HCT116 (cell line): ENCODE data around the gene TLN1. TPM values are rescaled to one million over a fixed set of nuclear protein-coding genes. Genes with fewer than 3 reads are reported as not detected.

Experiments
- ATAC-seq: fragments of 200-7000 bp; cut with Tn5 transposase; 2 replicates; pipeline ENCODE4 v1.9.1; 2020; ENCODE audit warnings: mild to moderate bottlenecking, moderate library complexity
- BruUV-seq: library from RNA; stranded (reverse); fragments of 400-500 nt; replicated peaks from 2 replicates; lab custom pipeline; 2021; lab: Mats Ljungman, UMichigan
- CTCF ChIA-PET: fragments of 300-600 bp; sonication (Branson Sonifier 250); formaldehyde crosslinking; loops from one replicate; lab custom pipeline; 2021; ENCODE audit warnings: antibody characterized with exemption; lab: Charles Lee
- POLR2A ChIA-PET: fragments of 300-600, 350-600 bp; sonication (Branson Sonifier 250); formaldehyde crosslinking; loops from one replicate; lab custom pipeline; 2021; ENCODE audit warnings: antibody characterized with exemption; lab: Charles Lee
- RAD21 ChIA-PET, 2 experiments: fragments of 300-600 bp; sonication (Branson Sonifier 250); formaldehyde crosslinking; loops; one replicate each; lab custom pipeline; 2023; ENCODE audit warnings: low total read pairs in 2 of 2; ENCODE audit not compliant: uncharacterized antibody in 2 of 2, unreplicated experiment in 2 of 2, low non-redundant PET in 1 of 2; lab: Charles Lee
- DNase-seq: peaks from one replicate; pipeline ENCODE4 v3.0.0-alpha.2; 2010; ENCODE audit warnings: low read depth, low spot score
- H2AFZ ChIP-seq: fragments of 200-600 bp; shearing (Covaris generic), sonication (generic); 2 replicates; pipeline ENCODE4 v1.6.1; 2017; ENCODE audit warnings: low read depth, mixed run types, mixed read lengths, antibody characterized with exemption, low read length; ENCODE audit not compliant: poor library complexity, severe bottlenecking
- H3K27ac ChIP-seq: 2 replicates; pipeline ENCODE4 v1.5.1; 2012; ENCODE audit warnings: low read depth, low read length
- H3K27me3 ChIP-seq: fragments of 200-600 bp; sonication (generic); 2 replicates; pipeline ENCODE4 v1.6.1; 2016; ENCODE audit warnings: mixed run types, low read length, mixed read lengths; ENCODE audit not compliant: insufficient read depth
- H3K36me3 ChIP-seq, 2 experiments: fragments of 200-500 bp in 1 of 2; fragments of 200-600 bp in 1 of 2; sonication (Bioruptor generic) in 1 of 2; sonication (generic) in 1 of 2; 2 replicates each; pipeline versions ENCODE4 v1.5.1 to v1.6.1; 2014 to 2016; ENCODE audit warnings: low read length in 2 of 2, inconsistent platforms in 1 of 2, mixed read lengths in 1 of 2, mixed run types in 1 of 2; ENCODE audit not compliant: insufficient read depth in 2 of 2, control insufficient read depth in 1 of 2
- H3K4me1 ChIP-seq, 2 experiments: fragments of 200-600 bp in 1 of 2; sonication (generic) in 1 of 2; 2 replicates each; pipeline versions ENCODE4 v1.5.1 to v1.6.1; 2012 to 2017; ENCODE audit warnings: low read length in 2 of 2, inconsistent platforms in 1 of 2, mild to moderate bottlenecking in 1 of 2, mixed read lengths in 1 of 2, mixed run types in 1 of 2, moderate library complexity in 1 of 2; ENCODE audit not compliant: insufficient read depth in 2 of 2, control insufficient read depth in 1 of 2
- H3K4me2 ChIP-seq: fragments of 200-600 bp; sonication (generic); 2 replicates; pipeline ENCODE4 v1.6.1; 2017; ENCODE audit warnings: mixed run types, low read length, mixed read lengths
- H3K4me3 ChIP-seq, 2 experiments: fragments of 200-600 bp in 1 of 2; sonication (generic) in 1 of 2; replicated peaks in 1 of 2; 2 replicates each; pipeline ENCODE4 v1.5.1; 2011 to 2016; ENCODE audit warnings: low read length in 2 of 2, control low read depth in 1 of 2, low read depth in 1 of 2, mild to moderate bottlenecking in 1 of 2, mixed read lengths in 1 of 2, mixed run types in 1 of 2
- H3K79me2 ChIP-seq: fragments of 200-600 bp; sonication (generic); 2 replicates; pipeline ENCODE4 v1.6.1; 2017; ENCODE audit warnings: mild to moderate bottlenecking, mixed run types, low read length, moderate library complexity, mixed read lengths; ENCODE audit not compliant: insufficient read depth
- H3K9ac ChIP-seq: fragments of 200-600 bp; sonication (generic); 2 replicates; pipeline ENCODE4 v1.6.1; 2016; ENCODE audit warnings: low read length, mixed read lengths
- H3K9me2 ChIP-seq: fragments of 200-600 bp; sonication (generic), shearing (Covaris generic); 2 replicates; pipeline ENCODE4 v1.6.1; 2017; ENCODE audit warnings: mixed run types, mild to moderate bottlenecking, moderate library complexity; ENCODE audit not compliant: insufficient read depth
- H3K9me3 ChIP-seq, 2 experiments: fragments of 200-500 bp in 1 of 2; fragments of 200-600 bp in 1 of 2; sonication (Bioruptor generic) in 1 of 2; sonication (generic) in 1 of 2; 2 replicates each; pipeline ENCODE4 v1.6.1; 2014 to 2017; ENCODE audit warnings: low read length in 2 of 2, mixed read lengths in 2 of 2, inconsistent platforms in 1 of 2, low read depth in 1 of 2, mild to moderate bottlenecking in 1 of 2, mixed run types in 1 of 2, moderate library complexity in 1 of 2; ENCODE audit not compliant: control insufficient read depth in 1 of 2, insufficient read depth in 1 of 2
- H4K20me1 ChIP-seq: fragments of 200-600 bp; sonication (generic), shearing (Covaris generic); 2 replicates; pipeline ENCODE4 v1.6.1; 2017; ENCODE audit warnings: mixed run types, mild to moderate bottlenecking, moderate library complexity; ENCODE audit not compliant: insufficient read depth
- ATF3 ChIP-seq: IDR thresholded peaks from 2 replicates; pipeline ENCODE4 v1.6.1; 2012
- CBX3 ChIP-seq: IDR thresholded peaks from 2 replicates; pipeline ENCODE4 v1.6.1; 2012; ENCODE audit warnings: low read depth
- CEBPB ChIP-seq: IDR thresholded peaks from 2 replicates; pipeline ENCODE4 v1.6.1; 2012; ENCODE audit warnings: low read depth
- EGR1 ChIP-seq: IDR thresholded peaks from 2 replicates; pipeline ENCODE4 v1.6.1; 2012; ENCODE audit warnings: low read depth
- ELF1 ChIP-seq: IDR thresholded peaks from 2 replicates; pipeline ENCODE4 v1.6.1; 2012; ENCODE audit warnings: low read depth, borderline replicate concordance
- EZH2 ChIP-seq: fragments of 200-600 bp; sonication (generic); IDR thresholded peaks from 2 replicates; pipeline ENCODE4 v1.6.1; 2017; ENCODE audit warnings: antibody characterized with exemption, mixed run types
- FOSL1 ChIP-seq: IDR thresholded peaks from 2 replicates; pipeline ENCODE4 v1.6.1; 2012; ENCODE audit warnings: low read depth
- JUND ChIP-seq: IDR thresholded peaks from 2 replicates; pipeline ENCODE4 v1.6.1; 2012
- MAX ChIP-seq: IDR thresholded peaks from 2 replicates; pipeline ENCODE4 v1.6.1; 2012
- POLR2A ChIP-seq: IDR thresholded peaks from 2 replicates; pipeline ENCODE4 v1.7.0; 2011; ENCODE audit warnings: borderline replicate concordance; ENCODE audit not compliant: insufficient read depth, insufficient read length; ENCODE audit errors: extremely low read depth
- POLR2AphosphoS5 ChIP-seq: IDR thresholded peaks from 2 replicates; pipeline ENCODE4 v1.6.1; 2011; ENCODE audit warnings: mild to moderate bottlenecking, low read depth, low read length, moderate library complexity
- RAD21 ChIP-seq: IDR thresholded peaks from 2 replicates; pipeline ENCODE4 v1.6.1; 2012; ENCODE audit warnings: low read depth, mild to moderate bottlenecking
- SIN3A ChIP-seq: IDR thresholded peaks from 2 replicates; pipeline ENCODE4 v1.6.1; 2012; ENCODE audit warnings: low read depth
- SP1 ChIP-seq: IDR thresholded peaks from 2 replicates; pipeline ENCODE4 v1.6.1; 2012; ENCODE audit warnings: low read depth
- SRF ChIP-seq: IDR thresholded peaks from 2 replicates; pipeline ENCODE4 v1.6.1; 2012; ENCODE audit warnings: low read depth
- YY1 ChIP-seq: IDR thresholded peaks from 2 replicates; pipeline ENCODE4 v1.6.1; 2011; ENCODE audit warnings: low read length, low read depth, moderate library complexity, mild to moderate bottlenecking; ENCODE audit not compliant: insufficient replicate concordance; ENCODE audit errors: extremely low read depth
- ZFX ChIP-seq: fragments of 450-650 bp; IDR thresholded peaks from 2 replicates; pipeline ENCODE4 v1.6.1; 2017
- ZNF274 ChIP-seq: fragments of 200-500 bp; sonication (Bioruptor generic); IDR thresholded peaks from 2 replicates; pipeline ENCODE4 v1.6.1; 2014; ENCODE audit warnings: mild to moderate bottlenecking, low read depth, low read length, inconsistent platforms
- intact Hi-C: fragments of 100-400 bp; cut with micrococcal nuclease; formaldehyde crosslinking; loops from 2 replicates; pipeline ENCODE4 v1.10.0; 2022
- total RNA-seq: library from RNA; stranded (reverse); gene quantifications from one replicate; pipeline ENCODE4 v1.2.1, GENCODE V29; 2021; ENCODE audit not compliant: unreplicated experiment
- TF ChIP-seq, protein P1 (sequence below): IDR thresholded peaks from 2 replicates; pipeline ENCODE4 v1.6.1; 2011; ENCODE audit warnings: mild to moderate bottlenecking, low read length, moderate library complexity; ENCODE audit not compliant: insufficient replicate concordance; ENCODE audit errors: extremely low read depth

The TLN1 gene
- total RNA-seq, 1 experiment from 2014 or later: 144 TPM

GRCh38 chr9:35679766-35680330 is 52.1 kb downstream of the TLN1 start:
- Histone ChIP-seq H3K9me2 (no peaks in the 10 kb centered on the region), H3K79me2 (no peaks in the 10 kb centered on the region; the same call in 1 of the 2 replicates), H3K9ac (no peak overlapping the region), H4K20me1 (no peaks in the 10 kb centered on the region), H3K27me3 (no peaks in the 10 kb centered on the region), H3K27ac (no peak overlapping the region), H3K9me3 (no peaks in the 10 kb centered on the region), H3K4me3 (no peak overlapping the region), H3K4me1 (no peaks in the 10 kb centered on the region), H3K36me3 (peaks cover 22 to 30% of the 10 kb centered on the region in 2 experiments; a peak in 3 of 4 replicates), H2AFZ (no peak overlapping the region), H3K4me2 (no peak overlapping the region)
- RAD21 ChIA-PET: interaction anchor here in 1 of 2 experiments (0.6 kb wide), 1 partner anchor 50 kb away, joined by 3 read pairs; no protein-coding TSS in a partner anchor
- no peak for DNase-seq
- BruUV-seq: no TSS peak
- no peak for TF ChIP-seq SIN3A
- no peak for TF ChIP-seq POLR2A
- TF ChIP-seq ZFX: no peak
- TF ChIP-seq RAD21: no peak
- TF ChIP-seq FOSL1: no peak
- TF ChIP-seq JUND: no peak
- no peak for TF ChIP-seq MAX
- no peak for TF ChIP-seq ZNF274
- TF ChIP-seq CEBPB: no peak
- intact Hi-C loops: no loop called here
- POLR2A ChIA-PET: interaction anchor here (2.3 kb wide), 1 partner anchor 10 kb away, joined by 15 read pairs; the partner anchor contains the start of gene TPM2
- CTCF ChIA-PET: interaction anchor here (1.4 kb wide), 1 partner anchor 17 kb away, joined by 4 read pairs; no protein-coding TSS in a partner anchor
- ATAC-seq: no peak

DNA sequence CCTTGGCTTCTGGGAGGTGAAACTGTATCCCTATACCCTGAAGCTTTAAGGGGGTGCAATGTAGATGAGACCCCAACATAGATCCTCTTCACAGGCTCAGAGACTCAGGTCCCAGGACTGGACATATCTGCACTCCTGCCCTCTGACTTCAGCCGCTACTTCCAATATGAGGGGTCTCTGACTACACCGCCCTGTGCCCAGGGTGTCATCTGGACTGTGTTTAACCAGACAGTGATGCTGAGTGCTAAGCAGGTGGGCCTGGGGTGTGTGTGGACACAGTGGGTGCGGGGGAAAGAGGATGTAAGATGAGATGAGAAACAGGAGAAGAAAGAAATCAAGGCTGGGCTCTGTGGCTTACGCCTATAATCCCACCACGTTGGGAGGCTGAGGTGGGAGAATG is 52.9 kb downstream of the TLN1 start:
- POLR2A ChIA-PET: interaction anchor here (2.3 kb wide), 1 partner anchor 10 kb away, joined by 15 read pairs; the partner anchor contains the start of gene TPM2
- no TSS peak for BruUV-seq
- H3K79me2 ChIP-seq: no peaks in the 10 kb centered on the region

More for the DNA sequence above, 52.9 kb downstream of the TLN1 start:
- Histone ChIP-seq H3K27me3 (no peaks in the 10 kb centered on the region), H3K4me1 (no peaks in the 10 kb centered on the region), H3K36me3 (peaks cover 16 to 22% of the 10 kb centered on the region in 2 experiments; a peak in 3 of 4 replicates)
- RAD21 ChIA-PET: interaction anchor here in 1 of 2 experiments (0.6 kb wide), 1 partner anchor 51 kb away, joined by 3 read pairs; no protein-coding TSS in a partner anchor
- no peak for TF ChIP-seq POLR2AphosphoS5
- TF ChIP-seq, protein P1, sequence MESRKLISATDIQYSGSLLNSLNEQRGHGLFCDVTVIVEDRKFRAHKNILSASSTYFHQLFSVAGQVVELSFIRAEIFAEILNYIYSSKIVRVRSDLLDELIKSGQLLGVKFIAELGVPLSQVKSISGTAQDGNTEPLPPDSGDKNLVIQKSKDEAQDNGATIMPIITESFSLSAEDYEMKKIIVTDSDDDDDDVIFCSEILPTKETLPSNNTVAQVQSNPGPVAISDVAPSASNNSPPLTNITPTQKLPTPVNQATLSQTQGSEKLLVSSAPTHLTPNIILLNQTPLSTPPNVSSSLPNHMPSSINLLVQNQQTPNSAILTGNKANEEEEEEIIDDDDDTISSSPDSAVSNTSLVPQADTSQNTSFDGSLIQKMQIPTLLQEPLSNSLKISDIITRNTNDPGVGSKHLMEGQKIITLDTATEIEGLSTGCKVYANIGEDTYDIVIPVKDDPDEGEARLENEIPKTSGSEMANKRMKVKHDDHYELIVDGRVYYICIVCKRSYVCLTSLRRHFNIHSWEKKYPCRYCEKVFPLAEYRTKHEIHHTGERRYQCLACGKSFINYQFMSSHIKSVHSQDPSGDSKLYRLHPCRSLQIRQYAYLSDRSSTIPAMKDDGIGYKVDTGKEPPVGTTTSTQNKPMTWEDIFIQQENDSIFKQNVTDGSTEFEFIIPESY: no peak
- TF ChIP-seq YY1: no peak
- TF ChIP-seq ELF1: no peak
- no peak for TF ChIP-seq RAD21
- TF ChIP-seq SIN3A: no peak
- no peak for TF ChIP-seq EGR1
- TF ChIP-seq JUND: no peak
- TF ChIP-seq CBX3: no peak
- no peak for TF ChIP-seq POLR2A
- no peak for TF ChIP-seq FOSL1
- TF ChIP-seq MAX: no peak
- TF ChIP-seq EZH2: no peak
- TF ChIP-seq ATF3: no peak
- no peak for TF ChIP-seq SRF
- no peak for TF ChIP-seq SP1
- TF ChIP-seq ZFX: no peak
- TF ChIP-seq ZNF274: no peak
- TF ChIP-seq, all 23 proteins: peak for 0
- H3K9ac ChIP-seq: no peak overlapping the region
- no peak for DNase-seq
- intact Hi-C loops: no loop called here
- no peaks in the 10 kb centered on the region for H4K20me1 ChIP-seq
- no peak for ATAC-seq
- no peak overlapping the region for H2AFZ ChIP-seq
- no peaks in the 10 kb centered on the region for H3K9me2 ChIP-seq
- H3K9me3 ChIP-seq: no peaks in the 10 kb centered on the region
- H3K27ac ChIP-seq: no peak overlapping the region
- H3K4me2 ChIP-seq: no peak overlapping the region
- H3K4me3 ChIP-seq: no peak overlapping the region
- CTCF ChIA-PET: interaction anchor here (1.4 kb wide), 1 partner anchor 17 kb away, joined by 4 read pairs; no protein-coding TSS in a partner anchor
